HG03108 (cell line): ENCODE data around the gene LUZP1.

ENCODE experiments used
- ATAC-seq: cut with Tn5 transposase; IDR thresholded peaks from one replicate; pipeline ENCODE4 v1.9.1; 2021; ENCODE audit warnings: moderate library complexity; ENCODE audit not compliant: unreplicated experiment

LUZP1 gene

DNA sequence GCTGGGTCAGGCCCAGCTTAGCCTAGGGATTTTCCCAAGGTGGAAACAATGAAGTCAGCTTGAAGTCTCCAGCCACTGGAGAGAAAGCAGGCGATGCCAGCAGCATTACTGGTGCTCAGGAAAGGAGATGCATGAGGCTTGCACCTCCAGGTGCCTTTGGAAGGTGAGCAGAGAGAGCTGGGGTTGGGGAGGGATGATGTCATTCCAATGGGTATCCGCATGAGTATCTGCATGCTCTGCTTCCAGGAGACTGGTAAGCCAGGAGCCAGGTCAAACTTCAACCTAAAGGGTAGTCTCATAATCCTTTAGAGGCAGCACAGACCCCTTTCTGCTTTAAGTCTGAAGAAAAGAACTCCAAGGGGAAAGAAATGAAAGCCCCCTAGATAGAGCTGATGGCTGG is 80.6 kb downstream of the LUZP1 start:
- ATAC-seq: no peak

DNA sequence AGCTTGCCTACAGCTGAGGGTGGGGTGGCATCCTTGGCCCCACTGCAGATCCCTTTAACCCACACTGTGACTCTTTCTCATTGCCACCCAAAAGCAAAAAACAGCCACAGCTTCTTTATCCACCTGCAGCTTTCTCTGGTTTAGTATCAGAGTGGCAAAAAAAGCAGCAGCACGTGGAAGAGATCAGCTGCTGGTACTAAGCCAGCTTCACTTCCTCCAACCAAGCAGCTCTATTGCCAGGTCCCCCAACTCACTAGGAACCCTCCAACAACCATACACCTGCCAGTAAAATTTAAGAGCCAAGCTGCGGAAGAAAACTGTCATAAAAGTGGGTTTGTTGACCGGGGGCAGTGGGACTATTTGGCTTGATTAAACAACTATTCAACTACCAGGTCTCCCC is 83.0 kb downstream of the LUZP1 start:
- ATAC-seq: no peak

- ATAC-seq: no peak
Observed at GRCh38 chr1:23084880-23085279, 83.8 kb downstream of the LUZP1 start.

DNA sequence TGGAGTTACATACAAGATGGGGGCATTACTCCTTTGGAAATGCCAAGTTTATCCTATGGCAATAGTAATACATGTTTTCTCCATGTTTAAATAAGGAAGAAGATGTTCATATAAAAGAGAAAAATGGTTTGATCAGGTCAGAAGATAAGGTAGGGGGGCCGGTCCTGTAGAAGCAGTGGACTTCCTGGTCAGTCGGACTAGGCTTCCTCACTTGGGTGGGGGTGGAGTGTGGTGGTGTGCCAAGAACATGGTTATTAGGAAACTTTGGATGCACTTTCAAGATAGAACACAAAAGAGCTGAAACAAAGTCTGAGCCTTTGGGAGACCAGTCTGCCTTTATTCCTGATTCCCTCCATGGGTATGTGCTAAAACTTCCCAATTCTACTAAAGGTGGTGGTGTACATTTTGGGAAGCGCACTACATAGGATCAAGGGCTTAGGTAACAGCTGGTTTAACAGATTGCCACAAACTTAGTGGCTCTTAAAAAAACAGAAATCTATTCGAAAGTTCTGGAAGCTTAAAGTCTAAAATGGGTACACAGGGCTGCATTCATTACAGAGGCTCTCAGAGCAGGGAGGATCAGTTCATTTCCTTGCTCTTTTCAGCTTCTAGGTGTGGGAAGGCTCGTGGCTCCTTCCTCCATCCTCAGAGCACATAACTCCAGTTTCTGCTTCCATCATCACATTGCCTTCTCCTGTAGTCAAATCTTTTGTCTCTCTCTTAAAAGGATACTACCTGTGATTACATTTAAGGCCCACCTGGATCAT is 84.8 kb downstream of the LUZP1 start:
- no peak for ATAC-seq

DNA sequence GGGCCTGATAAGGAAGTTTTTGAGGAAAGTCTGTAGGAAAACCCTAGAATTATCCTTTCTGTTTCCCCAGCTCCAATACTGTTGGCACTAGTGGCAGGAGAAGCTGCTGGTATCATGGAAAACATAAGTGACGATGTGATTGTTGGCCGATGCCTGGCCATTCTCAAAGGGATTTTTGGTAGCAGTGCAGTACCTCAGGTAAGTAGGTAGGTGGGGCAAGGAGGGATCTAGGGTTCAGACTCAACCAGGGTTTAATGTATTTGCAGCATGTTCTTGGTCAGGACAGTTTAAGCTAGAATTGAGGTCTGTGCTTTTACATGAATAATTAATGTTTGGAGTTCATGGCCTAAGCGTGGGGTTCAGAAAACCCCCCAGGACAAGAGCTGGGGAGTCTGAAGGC is 87.3 kb downstream of the LUZP1 start:
- no peak for ATAC-seq

GRCh38 chr1:23080885-23081284 is 87.8 kb downstream of the LUZP1 start:
- ATAC-seq: no peak

DNA sequence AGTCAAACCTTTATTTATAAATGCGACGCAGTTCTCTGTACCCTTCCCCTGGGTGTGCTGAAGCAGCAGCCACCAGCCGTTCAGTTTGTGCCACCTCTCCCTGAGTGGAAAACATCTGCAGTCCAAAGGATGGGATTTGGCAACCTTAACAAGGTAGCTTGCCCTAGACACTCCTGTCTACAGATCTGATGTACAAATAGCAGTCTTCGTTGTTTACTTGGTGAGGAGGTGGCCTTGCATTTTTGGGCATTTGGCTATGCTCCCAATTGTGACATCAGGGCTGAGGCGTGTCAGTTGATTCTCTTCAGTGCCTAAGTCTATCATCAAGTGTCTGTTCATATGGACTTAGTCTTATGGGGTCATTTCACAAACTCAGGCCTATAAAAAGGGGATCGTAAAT is 89.6 kb downstream of the LUZP1 start:
- no peak for ATAC-seq

DNA sequence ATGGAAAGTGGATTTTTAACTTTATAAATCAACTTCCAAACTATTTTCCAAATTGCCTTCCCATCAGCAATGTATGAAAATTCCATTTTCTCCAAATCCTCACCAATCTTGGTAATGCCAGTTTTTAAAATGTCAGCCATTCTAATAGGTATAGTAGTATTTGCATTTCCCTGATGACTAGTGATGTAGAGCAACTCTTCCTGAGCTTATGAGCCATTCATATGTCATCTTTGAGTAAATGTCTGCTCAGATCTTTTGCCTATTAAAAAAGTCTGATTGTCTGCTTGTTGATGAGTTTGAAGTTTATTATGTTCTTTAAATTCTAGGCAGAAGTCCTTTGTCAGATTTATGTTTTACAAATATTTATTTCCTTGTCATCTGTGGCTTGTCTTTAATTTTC is 94.6 kb downstream of the LUZP1 start:
- no peak for ATAC-seq

GRCh38 chr1:23069675-23070074 is 99.0 kb downstream of the LUZP1 start:
- ATAC-seq: no peak

GRCh38 chr1:23069149-23069548 is 99.5 kb downstream of the LUZP1 start:
- no peak for ATAC-seq

- no peak for ATAC-seq
Observed at GRCh38 chr1:23066075-23066474, 102.6 kb downstream of the LUZP1 start.

- no peak for ATAC-seq
Observed at GRCh38 chr1:23065385-23065784, 103.3 kb downstream of the LUZP1 start.

DNA sequence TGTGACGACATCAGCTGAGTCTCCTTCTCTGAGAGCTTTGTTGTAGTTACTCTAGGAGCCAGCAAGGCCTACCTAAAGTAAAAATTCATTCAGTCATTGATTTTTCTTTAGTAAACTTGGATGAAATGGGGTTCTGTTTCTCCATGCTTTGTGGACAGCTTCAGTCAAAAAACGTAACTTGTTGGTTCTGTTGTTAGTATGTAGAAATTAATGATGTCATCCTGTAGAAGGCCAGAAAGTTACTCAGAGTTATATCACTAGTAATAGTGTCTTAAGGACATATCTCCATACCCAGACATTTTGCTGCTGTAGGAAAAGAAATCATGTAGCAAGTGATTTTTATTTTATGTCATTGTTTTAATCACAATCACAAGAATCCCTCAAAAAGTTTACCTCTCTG is 106.4 kb downstream of the LUZP1 start:
- ATAC-seq: no peak

DNA sequence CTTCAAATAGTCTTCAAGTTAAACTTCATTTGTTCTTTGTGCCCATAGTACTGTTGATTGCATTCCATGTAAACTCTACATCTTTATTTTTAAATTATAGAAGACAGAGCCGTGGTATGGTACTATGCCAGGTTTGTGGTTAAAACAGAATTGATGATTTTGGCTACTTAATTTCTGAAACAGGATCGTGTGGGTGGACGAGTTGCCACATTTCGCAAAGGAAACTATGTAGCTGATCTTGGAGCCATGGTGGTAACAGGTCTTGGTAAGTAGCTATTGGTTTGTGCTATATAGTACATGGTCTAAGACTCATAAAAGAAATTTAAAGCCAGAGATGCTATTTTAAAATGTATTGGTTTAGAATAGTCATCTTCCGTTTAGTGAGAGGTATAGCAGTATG is 111.4 kb downstream of the LUZP1 start:
- no peak for ATAC-seq

DNA sequence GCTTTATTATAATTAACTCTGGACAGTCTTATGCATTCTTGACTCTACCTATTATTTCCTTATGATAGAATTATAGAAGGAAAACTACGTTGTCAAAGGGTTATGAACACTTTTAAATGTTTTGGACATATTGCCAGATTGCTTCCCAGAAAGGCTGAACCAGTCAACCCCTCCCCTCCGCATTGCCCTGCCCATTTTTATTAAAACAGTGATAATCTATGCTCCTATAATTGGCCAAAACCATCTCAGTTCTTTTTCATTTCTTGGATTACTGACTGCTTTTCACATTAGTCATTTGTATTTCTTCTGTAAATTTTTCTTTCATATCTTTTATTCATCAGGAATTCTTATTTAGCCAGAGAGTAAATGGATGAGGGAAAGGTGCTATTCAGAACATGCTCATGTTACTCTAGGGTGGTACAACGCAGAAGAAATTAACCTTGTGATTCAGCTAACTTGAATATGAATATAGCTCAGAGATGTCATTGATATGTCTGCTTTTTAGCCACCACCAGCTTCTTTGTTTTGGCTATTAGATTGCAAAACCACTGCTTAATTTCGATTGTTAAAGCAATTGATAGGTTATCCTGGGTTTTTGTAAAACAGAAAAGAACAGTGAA is 117.3 kb downstream of the LUZP1 start:
- ATAC-seq: no peak

DNA sequence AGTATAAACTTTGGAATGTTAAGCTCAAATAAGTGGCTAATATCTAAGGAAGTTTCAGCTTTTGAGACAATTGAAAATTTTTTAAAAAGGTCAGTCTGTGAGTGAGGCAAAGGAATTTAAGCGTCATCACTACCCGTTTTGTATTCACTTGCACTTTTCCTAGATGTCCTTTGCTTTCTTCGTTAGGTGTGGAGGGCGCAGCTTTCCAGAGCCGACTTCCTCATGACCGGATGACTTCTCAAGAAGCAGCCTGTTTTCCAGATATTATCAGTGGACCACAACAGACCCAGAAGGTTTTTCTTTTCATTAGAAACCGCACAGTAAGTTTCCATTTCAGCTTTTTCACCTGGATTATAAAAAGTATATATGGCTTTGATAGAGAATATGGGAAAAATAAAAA is 118.5 kb downstream of the LUZP1 start:
- no peak for ATAC-seq

- ATAC-seq: no peak
Observed at GRCh38 chr1:23044035-23044434, 124.6 kb downstream of the LUZP1 start.

DNA sequence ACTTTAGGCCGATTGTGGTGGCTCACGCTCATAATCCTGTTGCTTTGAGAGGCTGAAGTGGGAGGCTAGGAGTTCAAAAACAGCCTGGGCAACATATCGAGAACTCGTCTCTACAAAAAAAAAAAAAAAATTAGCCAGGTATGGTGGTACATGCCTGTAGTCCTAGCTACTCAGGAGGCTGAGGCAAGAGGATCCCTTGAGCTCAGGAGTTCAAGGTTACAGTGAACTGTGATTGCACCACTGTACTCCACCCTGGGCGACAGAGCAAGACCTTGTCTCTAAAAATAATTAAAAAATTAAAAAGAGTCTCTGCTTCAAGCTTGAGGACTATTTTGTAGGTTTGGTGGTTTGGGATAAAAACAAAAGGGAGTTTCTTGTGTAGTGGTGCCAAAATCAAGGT is 128.1 kb downstream of the LUZP1 start:
- no peak for ATAC-seq

GRCh38 chr1:23039308-23039826 is 129.3 kb downstream of the LUZP1 start:
- no peak for ATAC-seq

DNA sequence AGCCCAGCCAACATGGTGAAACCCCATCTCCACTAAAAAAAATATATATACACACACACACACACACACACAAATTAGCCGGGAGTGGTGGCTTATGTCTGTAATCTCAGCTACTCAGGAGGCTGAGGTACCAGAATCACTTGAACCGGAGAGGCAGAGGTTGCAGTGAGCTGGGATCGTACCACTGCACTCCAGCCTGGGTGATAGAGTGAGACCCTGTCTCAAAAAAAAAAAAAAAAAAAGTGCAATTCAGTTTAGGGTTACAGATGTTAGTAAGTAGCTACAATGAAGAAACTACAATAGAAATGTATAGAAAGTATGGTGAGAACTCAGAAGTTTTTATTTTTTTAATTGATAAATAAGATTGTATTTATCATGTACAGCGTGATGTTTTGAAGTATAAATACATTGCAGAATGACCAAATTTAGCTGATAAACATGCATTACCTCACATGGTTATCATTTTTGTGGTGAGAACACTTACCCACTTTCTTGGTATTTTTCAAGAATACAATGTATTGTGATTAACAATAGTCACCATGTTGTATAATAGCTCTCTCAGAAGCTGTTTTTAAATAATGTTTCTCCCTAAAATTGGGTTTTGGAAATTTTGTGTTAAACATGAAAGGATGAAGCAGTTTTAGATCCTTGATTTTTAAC is 131.4 kb downstream of the LUZP1 start:
- no peak for ATAC-seq

DNA sequence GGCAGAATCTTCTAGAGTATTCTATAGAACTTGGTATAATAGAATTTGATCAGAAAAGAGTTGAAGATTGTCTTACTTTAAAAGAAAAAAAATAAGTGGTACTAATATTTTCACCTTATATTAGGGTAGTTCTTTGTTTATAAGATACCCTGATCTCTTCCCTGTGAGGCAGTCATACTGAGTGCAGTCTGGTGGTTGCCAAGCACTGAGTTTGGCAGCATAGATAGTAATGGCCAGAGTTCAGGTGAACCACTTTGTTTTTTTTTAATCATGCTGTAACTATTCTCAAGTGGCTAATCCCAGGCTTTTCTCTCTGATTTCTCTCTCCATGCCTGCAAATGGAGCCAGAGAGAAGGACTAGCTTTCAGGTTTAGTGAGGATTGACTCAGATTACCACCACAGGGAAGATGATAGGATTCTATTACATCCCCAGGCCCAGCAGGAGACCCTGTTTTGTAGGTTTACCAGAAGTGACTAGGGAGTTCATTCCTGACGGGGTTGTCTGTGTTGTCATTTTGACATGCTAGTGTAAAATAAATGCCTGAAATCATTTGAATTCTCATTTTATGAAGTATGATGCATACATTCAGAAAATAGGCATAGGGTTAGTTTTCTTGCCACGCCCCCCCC is 132.7 kb downstream of the LUZP1 start:
- ATAC-seq: no peak
